Right atrium auricular region (tissue), 2 donors: Measurements from ENCODE around the gene NEK6. TPM values are rescaled to one million over a fixed set of nuclear protein-coding genes. Genes with fewer than 3 reads are reported as not detected.

Experiments used
- DNase-seq: peaks from one replicate; pipeline ENCODE4 v3.0.0-alpha.2; 2019; ENCODE audit warnings: low spot score
- H3K27ac ChIP-seq, 2 donors: fragments of 200-600 bp; sonication (generic); 1 replicate in 1 of 2; 2 replicates in 1 of 2; pipeline ENCODE4 v1.5.1; 2016 to 2019
- H3K27me3 ChIP-seq, 2 donors: fragments of 200-600 bp; sonication (generic); one replicate each; pipeline versions ENCODE4 v1.5.1 to v1.6.0; 2017 to 2019
- H3K36me3 ChIP-seq: fragments of 200-600 bp; sonication (generic); one replicate; pipeline ENCODE4 v1.5.1; 2016
- H3K4me1 ChIP-seq, 2 donors: fragments of 200-600 bp; sonication (generic); one replicate each; pipeline versions ENCODE4 v1.5.1 to v1.6.0; 2017 to 2019
- H3K4me3 ChIP-seq, 2 donors: fragments of 200-600 bp; sonication (generic); 1 replicate in 1 of 2; 2 replicates in 1 of 2; pipeline ENCODE4 v1.5.1; 2017 to 2019; ENCODE audit warnings: mild to moderate bottlenecking in 1 of 2, moderate library complexity in 1 of 2
- H3K9me3 ChIP-seq, 2 donors: fragments of 200-600 bp; sonication (generic); one replicate each; pipeline ENCODE4 v1.5.1; 2019
- total RNA-seq, 2 donors: library from RNA; depleted of rRNA; stranded (reverse); fragments of >200 nt; gene quantifications; one replicate each; pipeline ENCODE4 v1.1.0, GENCODE V29; 2016
- TF ChIP-seq, protein P1 (sequence below), 2 donors: fragments of 200-600 bp; sonication (generic); IDR thresholded peaks; one replicate each; pipeline ENCODE4 v1.5.1; 2019; ENCODE audit warnings: antibody characterized with exemption in 2 of 2

The NEK6 gene
- total RNA-seq, 2 donors from 2014 or later = 9.2 to 9.7 TPM

GRCh38 chr9:124308606-124309491 lies 51.1 kb downstream of the NEK6 start:
- no peak for DNase-seq
- TF ChIP-seq, protein P1, sequence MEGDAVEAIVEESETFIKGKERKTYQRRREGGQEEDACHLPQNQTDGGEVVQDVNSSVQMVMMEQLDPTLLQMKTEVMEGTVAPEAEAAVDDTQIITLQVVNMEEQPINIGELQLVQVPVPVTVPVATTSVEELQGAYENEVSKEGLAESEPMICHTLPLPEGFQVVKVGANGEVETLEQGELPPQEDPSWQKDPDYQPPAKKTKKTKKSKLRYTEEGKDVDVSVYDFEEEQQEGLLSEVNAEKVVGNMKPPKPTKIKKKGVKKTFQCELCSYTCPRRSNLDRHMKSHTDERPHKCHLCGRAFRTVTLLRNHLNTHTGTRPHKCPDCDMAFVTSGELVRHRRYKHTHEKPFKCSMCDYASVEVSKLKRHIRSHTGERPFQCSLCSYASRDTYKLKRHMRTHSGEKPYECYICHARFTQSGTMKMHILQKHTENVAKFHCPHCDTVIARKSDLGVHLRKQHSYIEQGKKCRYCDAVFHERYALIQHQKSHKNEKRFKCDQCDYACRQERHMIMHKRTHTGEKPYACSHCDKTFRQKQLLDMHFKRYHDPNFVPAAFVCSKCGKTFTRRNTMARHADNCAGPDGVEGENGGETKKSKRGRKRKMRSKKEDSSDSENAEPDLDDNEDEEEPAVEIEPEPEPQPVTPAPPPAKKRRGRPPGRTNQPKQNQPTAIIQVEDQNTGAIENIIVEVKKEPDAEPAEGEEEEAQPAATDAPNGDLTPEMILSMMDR (IDR thresholded peaks at IDR 0.05) = no peak
- H3K27ac ChIP-seq = no peak overlapping the region

DNA sequence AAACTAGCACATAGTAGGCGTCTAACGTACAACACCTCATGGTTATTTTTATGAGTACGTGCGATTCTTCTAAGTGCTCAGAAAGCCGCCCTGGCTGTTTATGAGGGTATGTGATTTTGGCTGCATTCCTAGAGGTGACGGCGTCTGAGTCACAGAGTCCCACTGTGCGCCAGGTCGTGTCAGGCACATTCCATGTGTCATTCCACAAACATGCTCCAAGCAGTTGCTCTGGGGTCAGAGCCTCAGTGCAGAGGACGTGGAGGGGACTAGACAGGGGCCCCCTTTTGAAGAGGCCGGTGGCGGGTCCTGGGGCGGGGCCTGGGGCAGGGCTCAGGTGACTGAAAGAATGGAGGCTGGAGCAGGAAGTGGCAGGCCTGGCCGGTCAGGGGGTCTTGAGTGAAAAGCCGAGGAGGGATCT lies 51.9 kb downstream of the NEK6 start:
- no peak for DNase-seq
- Histone ChIP-seq H3K4me1 (no peaks in the 10 kb centered on the region), H3K27me3 (no peaks in the 10 kb centered on the region), H3K9me3 (no peaks in the 10 kb centered on the region), H3K4me3 (no peak overlapping the region), H3K27ac (no peak overlapping the region), H3K36me3 (peaks cover 4% of the 10 kb centered on the region)
- TF ChIP-seq, protein P1 (IDR thresholded peaks at IDR 0.05) = no peak

More at GRCh38 chr9:124308606-124309491, 51.1 kb downstream of the NEK6 start:
- Histone ChIP-seq H3K36me3 (peaks cover 4% of the 10 kb centered on the region), H3K4me3 (no peak overlapping the region), H3K4me1 (no peaks in the 10 kb centered on the region), H3K27me3 (no peaks in the 10 kb centered on the region), H3K9me3 (no peaks in the 10 kb centered on the region)

- TF ChIP-seq, protein P1 (IDR thresholded peaks at IDR 0.05) = no peak
- H3K4me3 ChIP-seq = no peak overlapping the region
- H3K9me3 ChIP-seq = no peaks in the 10 kb centered on the region
- peaks cover 14% of the 10 kb centered on the region for H3K36me3 ChIP-seq
- no peak overlapping the region for H3K27ac ChIP-seq
- H3K4me1 ChIP-seq = no peaks in the 10 kb centered on the region
- H3K27me3 ChIP-seq = no peaks in the 10 kb centered on the region
- DNase-seq = no peak
Observed at GRCh38 chr9:124311283-124311682, 53.5 kb downstream of the NEK6 start.

DNA sequence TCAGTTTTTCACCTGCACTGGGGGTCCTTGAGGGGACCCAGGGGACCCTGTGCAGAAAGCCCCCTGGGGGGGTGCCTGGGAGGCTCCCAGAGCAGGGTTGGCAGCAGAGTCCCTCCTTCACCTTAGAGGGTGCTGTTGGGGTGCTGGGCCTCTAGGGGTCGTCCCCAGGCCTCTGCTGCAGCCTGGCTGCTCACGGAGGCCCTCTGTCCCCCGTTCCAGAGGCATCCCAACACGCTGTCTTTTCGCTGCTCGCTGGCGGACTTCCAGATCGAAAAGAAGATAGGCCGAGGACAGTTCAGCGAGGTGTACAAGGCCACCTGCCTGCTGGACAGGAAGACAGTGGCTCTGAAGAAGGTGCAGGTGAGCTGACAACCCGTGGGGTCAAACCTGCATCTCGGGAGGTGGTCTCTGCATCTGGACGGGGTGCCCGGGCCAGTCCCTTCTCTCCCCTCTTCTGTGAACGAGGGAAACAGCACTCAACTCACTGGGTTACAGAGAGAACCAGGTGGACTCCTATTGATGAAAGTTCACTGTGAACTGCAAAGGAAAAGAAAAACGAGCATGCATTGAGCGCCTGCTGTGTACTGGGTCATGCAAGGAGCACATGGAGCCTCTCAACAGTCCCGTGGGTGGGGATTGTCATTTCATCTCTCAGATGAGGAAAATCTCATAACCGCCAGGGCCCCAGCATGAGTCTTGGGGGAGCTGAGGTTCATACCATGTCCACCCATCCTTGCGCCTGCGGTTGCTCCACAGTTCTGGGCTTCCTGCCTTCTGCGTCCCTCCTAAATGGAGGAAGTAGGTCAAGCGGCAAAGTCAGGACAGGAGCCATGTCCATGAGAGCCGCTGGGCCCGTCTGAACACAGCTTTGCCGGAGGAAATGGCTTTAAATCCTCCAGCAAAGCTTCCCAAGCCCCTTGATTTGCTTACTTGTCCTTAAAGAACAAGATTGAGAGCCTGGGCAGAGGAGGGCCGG lies 54.8 kb downstream of the NEK6 start:
- H3K36me3 ChIP-seq = peaks cover 15% of the 10 kb centered on the region
- TF ChIP-seq, protein P1 (IDR thresholded peaks at IDR 0.05) = no peak
- no peaks in the 10 kb centered on the region for H3K4me1 ChIP-seq
- H3K27me3 ChIP-seq = no peaks in the 10 kb centered on the region
- DNase-seq = no peak
- no peaks in the 10 kb centered on the region for H3K9me3 ChIP-seq
- no peak overlapping the region for H3K4me3 ChIP-seq
- no peak overlapping the region for H3K27ac ChIP-seq

GRCh38 chr9:124313940-124314339 lies 56.2 kb downstream of the NEK6 start:
- no peak overlapping the region for H3K27ac ChIP-seq
- H3K27me3 ChIP-seq = no peaks in the 10 kb centered on the region
- no peak overlapping the region for H3K4me3 ChIP-seq
- DNase-seq = no peak
- H3K9me3 ChIP-seq = no peaks in the 10 kb centered on the region
- no peaks in the 10 kb centered on the region for H3K4me1 ChIP-seq
- TF ChIP-seq, protein P1 (IDR thresholded peaks at IDR 0.05) = no peak
- H3K36me3 ChIP-seq = peaks cover 15% of the 10 kb centered on the region
